GM21447 (cell line): ENCODE results near the gene SLC12A6.

ENCODE experiments used
- ATAC-seq: cut with Tn5 transposase; IDR thresholded peaks from one replicate; pipeline ENCODE4 v1.9.1; 2021; ENCODE audit not compliant: unreplicated experiment

Gene SLC12A6

GRCh38 chr15:34266751-34267150 lies 70.8 kb downstream of the SLC12A6 start:
- no peak for ATAC-seq

- no peak for ATAC-seq
Observed at GRCh38 chr15:34264076-34264475, 73.5 kb downstream of the SLC12A6 start.

GRCh38 chr15:34262362-34262761 lies 75.2 kb downstream of the SLC12A6 start:
- no peak for ATAC-seq

- no peak for ATAC-seq
Observed at GRCh38 chr15:34259566-34259965, 78.0 kb downstream of the SLC12A6 start.

GRCh38 chr15:34258151-34258550 lies 79.4 kb downstream of the SLC12A6 start:
- ATAC-seq, result no peak

GRCh38 chr15:34252545-34252944 lies 85.0 kb downstream of the SLC12A6 start:
- ATAC-seq, result no peak

GRCh38 chr15:34248190-34248589 lies 89.4 kb downstream of the SLC12A6 start:
- ATAC-seq, result no peak

- no peak for ATAC-seq
Observed at GRCh38 chr15:34246276-34246976, 91.2 kb downstream of the SLC12A6 start.

GRCh38 chr15:34243226-34243625 lies 94.4 kb downstream of the SLC12A6 start:
- no peak for ATAC-seq

GRCh38 chr15:34242331-34242710 lies 95.3 kb downstream of the SLC12A6 start:
- no peak for ATAC-seq

GRCh38 chr15:34241376-34242330 lies 95.9 kb downstream of the SLC12A6 start:
- no peak for ATAC-seq

GRCh38 chr15:34240537-34240936 lies 97.0 kb downstream of the SLC12A6 start:
- no peak for ATAC-seq

- no peak for ATAC-seq
Observed at GRCh38 chr15:34239151-34239808, 98.3 kb downstream of the SLC12A6 start.

GRCh38 chr15:34233614-34234013 lies 104.0 kb downstream of the SLC12A6 start:
- ATAC-seq, result no peak

- ATAC-seq, result no peak
Observed at GRCh38 chr15:34223904-34224596, 113.5 kb downstream of the SLC12A6 start.

- ATAC-seq, result no peak
Observed at GRCh38 chr15:34217587-34218225, 119.9 kb downstream of the SLC12A6 start.

- no peak for ATAC-seq
Observed at GRCh38 chr15:34216527-34217270, 120.9 kb downstream of the SLC12A6 start.

GRCh38 chr15:34214135-34214534 lies 123.4 kb downstream of the SLC12A6 start:
- no peak for ATAC-seq

GRCh38 chr15:34213690-34214089 lies 123.9 kb downstream of the SLC12A6 start:
- no peak for ATAC-seq
